Upper lobe of left lung (tissue), 6 donors: ENCODE results near the gene SNRPE. TPM values are rescaled to one million over a fixed set of nuclear protein-coding genes. Genes with fewer than 3 reads are reported as not detected.
"Not testable (repeated sequence)": the region's sequence is repeated elsewhere in the genome, so short reads cannot be mapped to it uniquely, and the experiment has no call there.

ENCODE experiments used
- ATAC-seq, 2 donors: fragments of 200-7000 bp; cut with Tn5 transposase; one replicate each; pipeline ENCODE4 v1.9.1; 2022; ENCODE audit warnings: mild to moderate bottlenecking in 2 of 2, moderate library complexity in 2 of 2; ENCODE audit not compliant: low FRiP score in 2 of 2
- DNase-seq, 2 donors: peaks; one replicate each; pipeline ENCODE4 v3.0.0-alpha.2; 2019 to 2020
- H3K27ac ChIP-seq, 4 donors: fragments of 200-600 bp; sonication (generic); one replicate each; pipeline ENCODE4 v1.5.1; 2016 to 2019
- H3K27me3 ChIP-seq, 4 donors: fragments of 200-600 bp; sonication (generic); one replicate each; pipeline ENCODE4 v1.5.1; 2017 to 2019
- H3K36me3 ChIP-seq, 4 donors: fragments of 200-600 bp; sonication (generic); one replicate each; pipeline ENCODE4 v1.5.1; 2016 to 2019
- H3K4me1 ChIP-seq, 4 donors: fragments of 200-600 bp; sonication (generic); one replicate each; pipeline ENCODE4 v1.5.1; 2018 to 2019
- H3K4me3 ChIP-seq, 4 donors: fragments of 200-600 bp; sonication (generic); one replicate each; pipeline ENCODE4 v1.5.1; 2017 to 2019; ENCODE audit warnings: mild to moderate bottlenecking in 2 of 4, moderate library complexity in 1 of 4
- H3K9me3 ChIP-seq, 4 donors: fragments of 200-600 bp; sonication (generic); one replicate each; pipeline ENCODE4 v1.5.1; 2018 to 2019
- EP300 ChIP-seq, 4 donors: sonication (generic); formaldehyde crosslinking; IDR thresholded peaks; one replicate each; pipeline ENCODE4 v1.5.1; 2017; ENCODE audit warnings: antibody characterized with exemption in 4 of 4, control low read depth in 2 of 4
- POLR2A ChIP-seq, 4 donors: fragments of 450-650 bp; IDR thresholded peaks; one replicate each; pipeline ENCODE4 v1.5.1; 2016 to 2017; ENCODE audit warnings: antibody characterized with exemption in 4 of 4, mild to moderate bottlenecking in 2 of 4
- POLR2AphosphoS5 ChIP-seq, 2 donors: sonication (generic); formaldehyde crosslinking; IDR thresholded peaks; one replicate each; pipeline ENCODE4 v1.5.1; 2017; ENCODE audit warnings: antibody characterized with exemption in 2 of 2
- WGBS, 2 donors: methylation state at CpG; one replicate each; pipeline ENCODE4 v1.1.5; 2017 to 2018; 5-methylcytosine and 5-hydroxymethylcytosine counted together
- total RNA-seq, 6 donors: library from RNA; depleted of rRNA in 4 of 6; stranded (reverse); fragments of >200 nt in 4 of 6; gene quantifications; one replicate each; pipeline versions ENCODE4 v1.1.0 to v1.2.1, GENCODE V29; 2016 to 2021
- TF ChIP-seq, protein P1 (sequence below), 6 experiments: fragments of 450-650 bp in 4 of 6; fragments of 200-600 bp in 2 of 6; sonication (generic) in 2 of 6; IDR thresholded peaks; one replicate each; pipeline ENCODE4 v1.5.1; 2016 to 2019; ENCODE audit warnings: antibody characterized with exemption in 6 of 6
- donor health status: DM: no; HTN: no; CAD: no; lungs with moderate emphysema.
- donor health status: DM: no; HTN: yes; CAD: no; lungs with severe emphysema.

The SNRPE gene
- total RNA-seq, 6 donors from 2014 or later = 7.3 to 72.7 (median 34.0) TPM

GRCh38 chr1:203839081-203839480 lies 22.3 kb upstream of the SNRPE start:
- TF ChIP-seq, protein P1, sequence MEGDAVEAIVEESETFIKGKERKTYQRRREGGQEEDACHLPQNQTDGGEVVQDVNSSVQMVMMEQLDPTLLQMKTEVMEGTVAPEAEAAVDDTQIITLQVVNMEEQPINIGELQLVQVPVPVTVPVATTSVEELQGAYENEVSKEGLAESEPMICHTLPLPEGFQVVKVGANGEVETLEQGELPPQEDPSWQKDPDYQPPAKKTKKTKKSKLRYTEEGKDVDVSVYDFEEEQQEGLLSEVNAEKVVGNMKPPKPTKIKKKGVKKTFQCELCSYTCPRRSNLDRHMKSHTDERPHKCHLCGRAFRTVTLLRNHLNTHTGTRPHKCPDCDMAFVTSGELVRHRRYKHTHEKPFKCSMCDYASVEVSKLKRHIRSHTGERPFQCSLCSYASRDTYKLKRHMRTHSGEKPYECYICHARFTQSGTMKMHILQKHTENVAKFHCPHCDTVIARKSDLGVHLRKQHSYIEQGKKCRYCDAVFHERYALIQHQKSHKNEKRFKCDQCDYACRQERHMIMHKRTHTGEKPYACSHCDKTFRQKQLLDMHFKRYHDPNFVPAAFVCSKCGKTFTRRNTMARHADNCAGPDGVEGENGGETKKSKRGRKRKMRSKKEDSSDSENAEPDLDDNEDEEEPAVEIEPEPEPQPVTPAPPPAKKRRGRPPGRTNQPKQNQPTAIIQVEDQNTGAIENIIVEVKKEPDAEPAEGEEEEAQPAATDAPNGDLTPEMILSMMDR (IDR thresholded peaks at IDR 0.05) = no peak
- TF ChIP-seq POLR2A (IDR thresholded peaks at IDR 0.05) = no peak
- TF ChIP-seq EP300 (IDR thresholded peaks at IDR 0.05) = no peak
- no peak for TF ChIP-seq POLR2AphosphoS5 (IDR thresholded peaks at IDR 0.05)
- ATAC-seq = no peak
- H3K4me3 ChIP-seq = no peak overlapping the region
- peaks cover 0 to 4% (median 0%) of the 10 kb centered on the region in 4 donors for H3K4me1 ChIP-seq
- peaks cover 33 to 100% (median 77%) of the 10 kb centered on the region in 4 donors for H3K36me3 ChIP-seq
- no peak overlapping the region for H3K27ac ChIP-seq
- H3K9me3 ChIP-seq = no peaks in the 10 kb centered on the region
- no peaks in the 10 kb centered on the region for H3K27me3 ChIP-seq
- 68 to 78% methylated on average over 5 of the region's 5 CpGs for WGBS, 2 donors
- DNase-seq = no peak

DNA sequence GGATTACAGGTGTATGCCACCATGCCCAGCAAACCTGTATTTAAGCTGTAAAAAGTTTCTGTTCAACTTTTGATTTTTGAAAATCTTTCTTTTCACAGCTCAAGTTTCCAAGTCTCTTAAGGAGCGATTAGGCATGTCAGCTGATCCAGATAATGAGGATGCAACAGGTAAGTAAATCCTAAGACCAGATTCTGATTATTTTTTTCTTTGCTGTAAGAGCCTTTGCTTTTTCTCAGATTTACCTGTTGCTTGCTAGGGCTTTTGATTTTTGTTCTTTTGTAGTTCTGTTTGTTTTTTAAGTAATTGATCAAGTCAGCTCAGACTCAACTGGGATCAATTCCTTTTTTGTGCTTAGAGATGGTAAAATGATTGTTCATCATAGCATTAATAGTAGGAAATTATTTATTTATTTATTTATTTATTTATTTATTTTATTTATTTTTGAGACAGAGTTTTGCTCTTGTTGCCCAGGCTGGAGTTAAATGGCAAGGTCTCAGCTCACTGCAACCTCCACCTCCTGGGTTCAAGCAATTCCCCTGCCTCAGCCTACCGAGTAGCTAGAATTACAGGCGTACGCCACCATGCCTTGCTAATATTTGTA lies 21.1 kb upstream of the SNRPE start:
- ATAC-seq (no peak), DNase-seq (no peak)
- TF ChIP-seq POLR2A (IDR thresholded peaks at IDR 0.05) = no peak
- TF ChIP-seq EP300 (IDR thresholded peaks at IDR 0.05) = no peak
- no peak for TF ChIP-seq POLR2AphosphoS5 (IDR thresholded peaks at IDR 0.05)
- TF ChIP-seq, protein P1 (IDR thresholded peaks at IDR 0.05) = no peak
- 97 to 100% methylated on average over 4 of the region's 4 CpGs for WGBS, 2 donors
- Histone ChIP-seq H3K4me3 (no peak overlapping the region), H3K27ac (no peak overlapping the region), H3K9me3 (no peaks in the 10 kb centered on the region), H3K4me1 (peaks cover 0 to 4% (median 0%) of the 10 kb centered on the region in 4 donors), H3K27me3 (no peaks in the 10 kb centered on the region), H3K36me3 (peaks cover 33 to 100% (median 66%) of the 10 kb centered on the region in 4 donors)

DNA sequence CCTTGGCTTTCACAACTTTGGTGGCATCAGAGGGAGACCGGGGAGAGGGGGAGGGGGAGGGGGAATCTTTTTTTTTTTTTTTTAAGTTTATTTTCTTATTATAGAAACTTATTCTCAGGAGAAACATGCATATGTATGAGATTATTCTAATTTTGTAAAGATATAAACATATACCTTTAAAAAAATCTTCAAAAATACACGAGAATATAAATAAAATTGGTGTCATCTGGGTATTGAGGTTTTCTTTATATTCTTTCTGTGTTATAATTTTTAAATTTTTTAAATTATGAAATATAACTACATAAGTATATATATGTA lies 18.9 kb upstream of the SNRPE start:
- Histone ChIP-seq H3K36me3 (peaks cover 27 to 100% (median 64%) of the 10 kb centered on the region in 4 donors), H3K27ac (no peak overlapping the region), H3K9me3 (no peaks in the 10 kb centered on the region), H3K4me3 (no peak overlapping the region), H3K27me3 (no peaks in the 10 kb centered on the region), H3K4me1 (peaks cover 0 to 4% (median 0%) of the 10 kb centered on the region in 4 donors)
- no peak for DNase-seq
- no peak for TF ChIP-seq POLR2AphosphoS5 (IDR thresholded peaks at IDR 0.05)
- TF ChIP-seq EP300 (IDR thresholded peaks at IDR 0.05) = no peak
- no peak for TF ChIP-seq POLR2A (IDR thresholded peaks at IDR 0.05)
- TF ChIP-seq, protein P1 (IDR thresholded peaks at IDR 0.05) = no peak
- 89 to 91% methylated on average over 2 of the region's 2 CpGs for WGBS, 2 donors
- ATAC-seq = no peak

DNA sequence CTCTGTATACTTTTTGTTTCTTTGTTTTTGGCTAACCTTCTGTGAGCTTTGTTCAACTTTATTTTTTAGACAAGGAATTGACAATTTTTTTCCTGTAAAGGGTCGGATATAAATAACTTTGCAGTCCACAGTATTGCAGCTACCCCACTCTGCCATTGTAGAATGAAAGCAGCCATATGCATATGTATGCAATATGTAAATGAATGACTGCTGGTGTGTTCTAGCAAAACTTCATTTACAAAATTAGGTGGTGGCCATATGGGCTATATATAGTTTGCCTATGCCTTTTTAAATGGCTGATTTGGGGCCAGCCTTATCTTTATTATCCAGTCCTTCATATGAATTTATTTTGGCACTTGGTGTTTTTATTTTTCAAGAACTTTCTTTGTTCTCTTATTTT lies 18.0 kb upstream of the SNRPE start:
- H3K36me3 ChIP-seq = peaks cover 27 to 100% (median 64%) of the 10 kb centered on the region in 4 donors
- WGBS, 2 donors = 89 to 93% methylated on average over 1 of the region's 1 CpG

DNA sequence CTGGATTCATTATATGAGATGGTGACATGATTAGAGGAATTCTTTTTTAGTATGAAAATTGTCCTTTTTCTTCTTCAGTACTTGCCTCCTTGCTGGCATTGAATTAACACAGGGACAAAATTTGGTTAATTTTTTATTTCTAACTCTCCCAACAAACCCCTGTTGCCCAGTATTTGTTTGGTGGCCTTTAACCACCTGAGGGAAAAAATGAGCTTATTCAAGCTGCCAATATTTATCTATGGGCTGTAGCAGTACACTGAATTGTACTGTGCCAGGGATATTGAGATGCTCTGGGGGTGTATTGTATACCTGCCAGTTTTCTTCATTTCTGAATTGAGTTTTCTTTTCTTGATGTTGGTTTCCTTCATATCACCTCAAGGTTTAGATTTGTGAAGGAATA lies 8.3 kb upstream of the SNRPE start:
- not testable (repeated sequence) for H3K27ac ChIP-seq, DNase-seq, H3K9me3 ChIP-seq, ATAC-seq, H3K4me1 ChIP-seq, H3K27me3 ChIP-seq, H3K4me3 ChIP-seq
- H3K36me3 ChIP-seq = peaks cover 36 to 81% (median 46%) of the 10 kb centered on the region in 4 donors

More for the DNA sequence above, 18.0 kb upstream of the SNRPE start:
- no peak for DNase-seq
- Histone ChIP-seq H3K9me3 (no peaks in the 10 kb centered on the region), H3K27me3 (no peaks in the 10 kb centered on the region), H3K4me1 (peaks cover 0 to 4% (median 0%) of the 10 kb centered on the region in 4 donors), H3K27ac (no peak overlapping the region), H3K4me3 (no peak overlapping the region)
- no peak for ATAC-seq
- no peak for TF ChIP-seq POLR2AphosphoS5 (IDR thresholded peaks at IDR 0.05)
- no peak for TF ChIP-seq EP300 (IDR thresholded peaks at IDR 0.05)
- TF ChIP-seq, protein P1 (IDR thresholded peaks at IDR 0.05) = no peak
- TF ChIP-seq POLR2A (IDR thresholded peaks at IDR 0.05) = no peak
